Measurements from ENCODE around the gene MTARC1.

- TF ChIP-seq, protein P1, sequence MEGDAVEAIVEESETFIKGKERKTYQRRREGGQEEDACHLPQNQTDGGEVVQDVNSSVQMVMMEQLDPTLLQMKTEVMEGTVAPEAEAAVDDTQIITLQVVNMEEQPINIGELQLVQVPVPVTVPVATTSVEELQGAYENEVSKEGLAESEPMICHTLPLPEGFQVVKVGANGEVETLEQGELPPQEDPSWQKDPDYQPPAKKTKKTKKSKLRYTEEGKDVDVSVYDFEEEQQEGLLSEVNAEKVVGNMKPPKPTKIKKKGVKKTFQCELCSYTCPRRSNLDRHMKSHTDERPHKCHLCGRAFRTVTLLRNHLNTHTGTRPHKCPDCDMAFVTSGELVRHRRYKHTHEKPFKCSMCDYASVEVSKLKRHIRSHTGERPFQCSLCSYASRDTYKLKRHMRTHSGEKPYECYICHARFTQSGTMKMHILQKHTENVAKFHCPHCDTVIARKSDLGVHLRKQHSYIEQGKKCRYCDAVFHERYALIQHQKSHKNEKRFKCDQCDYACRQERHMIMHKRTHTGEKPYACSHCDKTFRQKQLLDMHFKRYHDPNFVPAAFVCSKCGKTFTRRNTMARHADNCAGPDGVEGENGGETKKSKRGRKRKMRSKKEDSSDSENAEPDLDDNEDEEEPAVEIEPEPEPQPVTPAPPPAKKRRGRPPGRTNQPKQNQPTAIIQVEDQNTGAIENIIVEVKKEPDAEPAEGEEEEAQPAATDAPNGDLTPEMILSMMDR (IDR thresholded peaks at IDR 0.05; ENCODE audit: low read length) = no peak
- TF ChIP-seq EZH2 (optimal IDR thresholded peaks at IDR 0.05; ENCODE audit: low read depth, low read length) = no peak
Observed at GRCh38 chr1:220809704-220810103, 23.0 kb downstream of the MTARC1 start.

Data from MM.1S (cell line).